ENCODE results near the gene PKIB. TPM values are rescaled to one million over a fixed set of nuclear protein-coding genes. Genes with fewer than 3 reads are reported as not detected.
A peak's percentile ranks its signal among the peaks of the same experiment; 100 is the strongest.

PKIB gene
- total RNA-seq, 4 donors from 2014 or later = 1.2 to 2.2 TPM; not detected in 2

- no peak for DNase-seq (ENCODE audit: extremely low spot score)
- no peak overlapping the region for H3K4me3 ChIP-seq
- H3K4me1 ChIP-seq = no peaks in the 10 kb centered on the region
- intact Hi-C loops (cut with DNase I) = no loop called here
- H3K36me3 ChIP-seq = no peaks in the 10 kb centered on the region
- no peaks in the 10 kb centered on the region for H3K27me3 ChIP-seq
- H3K9me3 ChIP-seq = no peaks in the 10 kb centered on the region
- no peak for TF ChIP-seq POLR2AphosphoS5 (IDR thresholded peaks at IDR 0.05)
- TF ChIP-seq POLR2A (IDR thresholded peaks at IDR 0.05; ENCODE audit: low read depth) = no peak
- TF ChIP-seq EP300 (IDR thresholded peaks at IDR 0.05) = no peak
- TF ChIP-seq CTCF (IDR thresholded peaks at IDR 0.05) = no peak
- WGBS = 100% methylated on average over 3 of the region's 3 CpGs
- no peak overlapping the region for H3K27ac ChIP-seq (replicated peaks in 1 of 4)
Observed at GRCh38 chr6:122649701-122650100, 39.5 kb downstream of the PKIB start.

- H3K4me3 ChIP-seq = no peak overlapping the region
- no peaks in the 10 kb centered on the region for H3K27me3 ChIP-seq
- H3K4me1 ChIP-seq = no peaks in the 10 kb centered on the region
- no peaks in the 10 kb centered on the region for H3K9me3 ChIP-seq
- TF ChIP-seq EP300 (IDR thresholded peaks at IDR 0.05) (no peak), POLR2A (IDR thresholded peaks at IDR 0.05; ENCODE audit: low read depth) (no peak), CTCF (IDR thresholded peaks at IDR 0.05) (no peak), POLR2AphosphoS5 (IDR thresholded peaks at IDR 0.05) (no peak)
- H3K27ac ChIP-seq (replicated peaks in 1 of 4) = no peak overlapping the region
- H3K36me3 ChIP-seq = no peaks in the 10 kb centered on the region
- intact Hi-C loops (cut with DNase I) = no loop called here
- DNase-seq (ENCODE audit: extremely low spot score) = peak; percentile 47
Observed at GRCh38 chr6:122650403-122650802, 40.2 kb downstream of the PKIB start.

GRCh38 chr6:122651031-122651430 is 40.8 kb downstream of the PKIB start:
- intact Hi-C loops (cut with DNase I) = no loop called here
- peak; percentile 26 for DNase-seq (ENCODE audit: extremely low spot score)
- H3K4me1 ChIP-seq = no peaks in the 10 kb centered on the region
- no peak overlapping the region for H3K4me3 ChIP-seq
- H3K36me3 ChIP-seq = no peaks in the 10 kb centered on the region
- TF ChIP-seq POLR2AphosphoS5 (IDR thresholded peaks at IDR 0.05) (no peak), CTCF (IDR thresholded peaks at IDR 0.05) (no peak), POLR2A (IDR thresholded peaks at IDR 0.05; ENCODE audit: low read depth) (no peak), EP300 (IDR thresholded peaks at IDR 0.05) (no peak)
- 76% methylated on average over 3 of the region's 3 CpGs for WGBS
- no peaks in the 10 kb centered on the region for H3K9me3 ChIP-seq
- H3K27me3 ChIP-seq = no peaks in the 10 kb centered on the region
- no peak overlapping the region for H3K27ac ChIP-seq (replicated peaks in 1 of 4)

- H3K27me3 ChIP-seq = no peaks in the 10 kb centered on the region
- H3K4me3 ChIP-seq = no peak overlapping the region
- no peaks in the 10 kb centered on the region for H3K4me1 ChIP-seq
- no peaks in the 10 kb centered on the region for H3K36me3 ChIP-seq
- H3K27ac ChIP-seq (replicated peaks in 1 of 4) = no peak overlapping the region
- TF ChIP-seq POLR2AphosphoS5 (IDR thresholded peaks at IDR 0.05) = no peak
- TF ChIP-seq CTCF (IDR thresholded peaks at IDR 0.05) = no peak
- TF ChIP-seq EP300 (IDR thresholded peaks at IDR 0.05) = no peak
- TF ChIP-seq POLR2A (IDR thresholded peaks at IDR 0.05; ENCODE audit: low read depth) = no peak
- intact Hi-C loops (cut with DNase I) = no loop called here
- DNase-seq (ENCODE audit: extremely low spot score) = no peak
- H3K9me3 ChIP-seq = no peaks in the 10 kb centered on the region
Observed at GRCh38 chr6:122651604-122652003, 41.4 kb downstream of the PKIB start.

- H3K4me1 ChIP-seq = no peaks in the 10 kb centered on the region
- TF ChIP-seq CTCF (IDR thresholded peaks at IDR 0.05) (no peak), EP300 (IDR thresholded peaks at IDR 0.05) (no peak), POLR2A (IDR thresholded peaks at IDR 0.05; ENCODE audit: low read depth) (no peak)
- DNase-seq (ENCODE audit: extremely low spot score) = no peak
- H3K4me3 ChIP-seq = no peak overlapping the region
- H3K27ac ChIP-seq (replicated peaks in 1 of 4) = no peak overlapping the region
- H3K36me3 ChIP-seq = no peaks in the 10 kb centered on the region
- no peaks in the 10 kb centered on the region for H3K27me3 ChIP-seq
- no peaks in the 10 kb centered on the region for H3K9me3 ChIP-seq
- intact Hi-C loops (cut with DNase I) = no loop called here
- WGBS = 92% methylated on average over 2 of the region's 2 CpGs
Observed at GRCh38 chr6:122652431-122652830, 42.2 kb downstream of the PKIB start.

All from esophagus muscularis mucosa (tissue), 4 donors.